ENCODE measurements around the gene CELF4.

GRCh38 chr18:37538526-37539205 is 26.9 kb downstream of the CELF4 start:
- TF ChIP-seq CTCF (IDR thresholded peaks at IDR 0.05; ENCODE audit: borderline replicate concordance, extremely low read depth, low read length, poor library complexity, severe bottlenecking) (no peak), EZH2 (IDR thresholded peaks at IDR 0.05; ENCODE audit: borderline replicate concordance, low read depth, low read length, severe bottlenecking) (no peak)

Measured in DND-41 (cell line).